Activated CD8-positive, alpha-beta memory T cell treated with anti-CD3 and anti-CD28 coated beads, Interleukin-2, amount 50 U/mL, for 4 hours (primary cell): ENCODE measurements around the gene PRM1.

Experiments used
- DNase-seq: peaks from one replicate; pipeline ENCODE4 v3.0.0-alpha.2; 2020

PRM1 gene

DNA sequence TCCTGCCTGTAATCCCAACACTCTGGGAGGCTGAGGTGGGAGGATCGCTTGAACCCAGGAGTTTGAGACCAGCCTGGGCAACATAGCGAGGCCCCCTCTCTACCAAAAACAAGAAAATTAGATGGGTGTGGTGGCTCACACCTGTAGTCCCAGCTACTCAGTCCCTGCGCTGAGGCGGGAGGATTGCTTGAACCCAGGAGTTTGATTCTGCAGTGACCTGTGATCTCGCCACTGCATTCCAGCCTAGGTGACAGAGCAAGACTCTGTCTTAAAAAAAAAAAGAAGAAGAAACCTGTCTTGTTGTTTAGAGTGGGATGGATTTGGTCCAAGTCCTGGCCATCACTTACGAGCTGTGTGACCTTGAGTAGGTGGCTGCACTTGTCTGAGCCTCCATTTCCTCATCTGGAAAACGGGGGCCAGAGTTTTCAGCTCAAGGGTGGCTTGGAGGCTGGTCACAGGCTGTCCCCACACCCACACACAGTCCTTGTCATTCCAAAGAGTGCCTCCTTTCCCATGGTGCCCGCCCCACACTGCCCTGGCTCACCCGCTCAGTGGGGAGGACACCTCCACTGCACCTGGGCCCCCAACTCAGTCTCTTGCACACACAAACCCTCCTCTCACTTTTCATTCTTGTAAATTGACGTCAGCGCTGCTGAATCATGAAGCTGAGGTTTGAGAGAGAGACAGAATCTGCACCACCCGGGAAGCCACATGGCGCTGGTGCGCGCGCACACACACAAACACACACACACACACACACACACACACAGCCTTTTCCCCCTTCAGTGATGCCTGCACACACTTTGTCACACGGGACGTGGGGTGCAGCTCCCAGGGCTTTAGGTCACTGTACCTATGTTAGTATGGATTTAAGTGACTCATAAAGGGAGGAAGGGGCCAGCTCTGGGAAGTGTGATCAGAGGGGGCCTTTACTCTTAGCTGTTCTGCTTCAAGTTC is 29.3 kb downstream of the PRM1 start:
- peak; percentile 81 for DNase-seq

DNA sequence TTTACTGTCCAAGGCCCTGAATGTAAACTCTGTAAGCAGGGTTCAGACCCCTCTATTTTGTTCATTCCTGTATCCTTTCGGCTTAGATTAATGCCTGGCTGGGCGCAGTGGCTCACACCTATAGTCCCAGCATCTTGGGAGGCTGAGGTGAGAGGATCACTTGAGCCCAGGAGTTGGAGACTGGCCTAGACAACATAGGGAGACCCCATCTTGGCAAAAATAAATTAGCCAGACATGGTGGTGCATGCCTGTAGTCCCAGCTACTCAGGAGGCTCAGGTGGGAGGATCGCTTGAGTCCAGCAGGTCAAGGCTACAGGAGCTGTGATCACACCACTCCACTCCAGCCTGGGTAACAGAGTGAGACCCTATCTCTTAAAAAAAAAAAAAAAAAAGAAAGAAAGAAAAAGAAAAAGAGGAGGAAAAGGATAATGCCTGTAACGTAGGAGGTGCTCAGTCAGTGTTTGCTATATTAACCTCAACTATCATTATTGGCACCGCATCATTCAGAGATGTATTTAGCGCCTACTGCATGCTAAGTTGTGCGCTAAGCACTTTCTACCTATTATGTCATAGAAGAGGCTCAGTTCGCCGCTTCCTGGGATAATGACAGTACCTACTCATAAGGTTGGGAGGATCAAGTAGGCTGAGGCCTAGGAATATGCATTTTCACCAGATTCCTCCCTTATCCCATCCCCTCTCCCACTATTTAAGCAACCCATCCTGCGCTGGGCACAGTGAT is 30.2 kb downstream of the PRM1 start:
- DNase-seq, result no peak

DNA sequence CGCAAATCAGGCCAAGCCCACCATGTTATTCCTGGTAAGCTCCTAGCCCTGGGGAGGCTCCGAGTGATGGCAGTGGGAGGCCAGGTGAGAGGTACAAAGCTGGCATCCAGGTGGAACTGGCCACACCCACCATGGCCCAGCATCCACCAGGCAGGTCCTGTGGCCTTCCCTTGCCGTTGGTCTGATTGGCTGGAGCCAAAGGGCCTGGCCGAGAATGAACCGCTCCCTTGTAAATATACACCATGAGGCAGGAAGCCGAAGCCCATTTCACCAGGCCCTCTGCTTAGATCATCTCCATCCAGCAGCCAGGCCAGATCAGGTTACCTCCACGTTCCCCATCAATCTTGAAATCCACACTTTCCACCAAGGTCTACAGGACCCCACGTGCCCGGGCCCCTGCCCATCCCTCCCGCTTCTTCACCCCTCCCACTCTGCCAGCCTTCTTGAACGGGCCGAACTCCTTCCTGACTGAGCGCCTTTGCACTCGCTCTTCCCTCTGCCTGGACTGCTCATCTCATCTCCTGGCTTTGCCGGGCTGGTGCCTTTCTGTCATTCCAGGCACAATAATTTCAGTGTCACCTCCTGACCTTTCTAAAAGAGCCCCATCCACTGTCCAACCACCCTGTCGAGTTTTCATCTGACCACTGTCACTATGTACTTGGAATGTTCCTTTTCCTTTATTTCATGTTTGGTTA is 30.9 kb downstream of the PRM1 start:
- DNase-seq, result no peak

DNA sequence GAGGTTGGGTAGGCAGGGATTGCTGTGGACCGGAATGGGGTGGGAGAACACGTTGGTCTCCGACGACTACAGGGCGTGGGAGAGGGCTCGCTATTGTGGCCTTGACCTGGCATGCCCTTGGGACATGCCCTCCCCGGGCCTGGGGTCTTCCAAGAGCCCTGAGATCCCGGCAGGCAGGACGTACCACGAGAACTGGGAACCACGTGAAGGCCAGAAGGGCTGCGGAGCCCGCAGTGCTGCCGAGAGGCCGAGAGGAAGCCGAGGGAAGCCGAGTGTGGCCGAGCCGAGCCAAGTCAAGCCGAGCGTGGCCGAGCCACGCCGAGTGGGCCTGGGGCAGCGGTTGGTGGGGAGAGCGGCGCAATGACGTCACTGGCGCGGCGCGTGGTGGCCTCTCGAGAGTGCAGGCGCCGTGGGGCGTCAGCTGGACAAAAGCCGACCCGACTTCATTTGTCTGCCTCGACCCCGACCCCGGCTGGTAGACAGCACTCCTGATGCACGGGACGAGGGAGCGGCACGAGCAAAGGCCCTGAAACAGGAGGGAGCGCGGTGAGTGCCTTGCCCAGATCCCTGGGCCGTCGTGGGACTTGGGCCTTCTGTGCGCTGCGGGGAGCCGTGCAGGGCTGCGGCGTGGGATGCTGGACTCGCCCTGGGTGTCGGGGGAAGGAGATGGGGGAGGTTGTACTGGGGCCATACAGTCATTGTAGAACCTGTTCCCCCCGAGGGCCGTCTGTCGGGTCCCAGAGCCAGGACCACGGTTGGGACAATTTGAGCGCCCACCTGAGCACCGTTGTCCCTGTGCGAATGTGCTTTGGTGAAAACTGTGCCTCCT is 31.7 kb downstream of the PRM1 start:
- no peak for DNase-seq

DNA sequence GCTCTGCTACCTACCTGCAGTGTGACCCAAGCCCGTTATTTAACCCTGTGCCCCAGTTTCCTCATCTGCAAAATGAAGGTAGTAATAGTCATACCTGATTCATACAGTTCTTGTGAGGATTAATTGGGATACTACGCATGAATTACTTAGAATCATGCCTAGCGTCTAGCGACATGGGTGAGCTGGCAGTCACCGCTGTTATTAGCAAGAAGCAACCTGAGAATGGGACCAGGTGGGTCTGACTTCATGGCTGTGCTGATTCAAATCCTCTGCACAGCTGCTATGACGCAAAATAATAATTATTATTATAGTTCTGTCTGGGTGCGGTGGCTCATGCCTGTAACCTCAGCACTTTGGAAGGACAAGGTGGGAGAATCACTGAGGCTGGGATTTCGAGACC is 33.0 kb downstream of the PRM1 start:
- no peak for DNase-seq

DNA sequence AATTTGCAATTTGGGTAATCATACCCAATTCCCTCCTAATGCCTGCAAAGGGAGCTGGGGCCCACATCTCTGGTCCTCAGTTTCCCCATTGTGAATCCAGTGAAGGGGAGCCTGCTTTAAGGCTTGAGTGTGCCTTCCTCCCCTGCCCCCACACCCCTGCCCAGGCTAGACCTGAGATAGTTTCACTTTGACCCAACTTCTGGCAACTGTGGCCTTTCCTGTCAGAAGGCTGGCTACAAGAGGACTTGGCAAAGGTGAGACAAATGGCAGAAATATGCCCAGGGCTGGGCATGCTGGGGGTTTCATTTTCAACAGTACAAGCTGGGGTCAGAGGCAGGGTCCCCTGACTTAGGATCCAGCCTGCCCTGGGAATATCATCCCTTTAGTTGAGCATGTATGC is 35.1 kb downstream of the PRM1 start:
- DNase-seq, result no peak

DNA sequence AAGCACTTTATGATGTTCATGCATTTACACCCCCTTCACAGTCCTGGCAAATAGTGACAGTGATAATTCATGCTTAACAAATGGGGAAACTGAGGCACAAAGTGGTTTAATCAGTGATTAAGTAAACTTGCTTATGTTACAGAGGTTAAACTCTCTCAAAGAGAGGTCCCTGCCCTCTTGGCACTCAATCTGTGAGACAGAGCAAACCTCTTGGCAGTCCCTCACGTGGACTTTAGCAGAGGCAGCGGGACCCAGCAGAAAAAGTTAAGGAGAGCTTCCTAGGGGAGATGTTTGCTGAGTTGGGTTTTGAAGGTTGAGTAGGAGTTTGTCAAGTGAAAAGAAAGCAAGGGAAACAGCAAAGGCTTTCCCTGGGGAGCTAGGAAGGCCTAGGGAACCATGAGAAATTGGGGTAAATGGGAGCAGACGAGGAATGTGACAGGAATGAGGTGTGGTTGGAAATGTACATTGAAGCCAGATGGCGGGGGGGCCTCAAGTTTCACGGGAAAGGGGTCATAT is 35.9 kb downstream of the PRM1 start:
- DNase-seq, result no peak

DNA sequence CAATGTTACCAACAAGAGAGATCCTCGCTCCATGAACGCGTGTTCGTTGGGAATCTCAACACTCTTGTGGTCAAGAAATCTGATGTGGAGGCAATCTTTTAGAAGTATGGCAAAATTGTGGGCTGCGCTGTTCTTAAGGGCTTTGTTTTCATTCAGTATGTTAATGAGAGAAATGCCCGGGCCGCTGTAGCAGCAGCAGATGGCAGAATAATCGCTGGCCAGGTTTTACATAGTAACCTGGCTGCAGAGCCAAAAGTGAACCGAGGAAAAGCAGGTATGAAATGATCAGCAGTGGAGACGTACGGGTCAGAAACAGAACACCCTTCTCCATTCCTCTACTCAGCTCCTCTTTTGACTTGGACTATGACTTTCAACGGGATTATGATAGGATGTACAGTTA is 38.5 kb downstream of the PRM1 start:
- DNase-seq, result no peak

DNA sequence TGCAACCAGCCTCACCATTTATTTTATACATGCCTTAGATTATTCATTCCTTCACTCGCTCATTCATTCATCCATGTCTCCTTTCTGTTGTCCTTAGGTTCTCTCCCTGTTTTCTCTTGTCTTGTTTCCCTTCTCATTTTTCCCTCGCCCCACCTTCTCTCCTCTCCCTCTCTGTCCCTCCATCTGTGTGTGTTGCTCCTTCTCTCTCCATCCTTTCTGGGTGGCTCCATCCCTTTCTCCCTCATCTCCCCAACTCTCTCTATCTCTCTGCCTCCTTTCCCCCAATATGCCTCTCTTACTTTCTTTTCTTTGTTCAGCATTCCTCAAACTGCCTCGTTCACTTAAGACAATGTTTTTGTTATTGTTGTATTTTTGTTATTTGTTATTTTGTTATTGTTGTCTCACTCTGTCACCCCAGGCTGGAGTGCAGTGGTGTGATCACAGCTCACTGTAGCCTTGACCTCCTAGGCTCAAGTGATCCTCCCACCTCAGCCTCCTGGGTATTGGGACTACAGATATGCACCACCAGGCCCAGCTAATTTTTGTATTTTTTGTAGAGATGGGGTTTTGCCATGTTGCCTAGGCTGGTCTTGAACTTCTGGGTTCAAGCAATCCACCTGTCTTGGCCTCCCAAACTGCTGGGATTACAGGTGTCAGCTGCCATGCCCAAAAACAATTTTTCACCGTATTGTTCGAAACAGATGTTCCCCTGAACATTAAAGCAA is 39.5 kb downstream of the PRM1 start:
- DNase-seq, result no peak

DNA sequence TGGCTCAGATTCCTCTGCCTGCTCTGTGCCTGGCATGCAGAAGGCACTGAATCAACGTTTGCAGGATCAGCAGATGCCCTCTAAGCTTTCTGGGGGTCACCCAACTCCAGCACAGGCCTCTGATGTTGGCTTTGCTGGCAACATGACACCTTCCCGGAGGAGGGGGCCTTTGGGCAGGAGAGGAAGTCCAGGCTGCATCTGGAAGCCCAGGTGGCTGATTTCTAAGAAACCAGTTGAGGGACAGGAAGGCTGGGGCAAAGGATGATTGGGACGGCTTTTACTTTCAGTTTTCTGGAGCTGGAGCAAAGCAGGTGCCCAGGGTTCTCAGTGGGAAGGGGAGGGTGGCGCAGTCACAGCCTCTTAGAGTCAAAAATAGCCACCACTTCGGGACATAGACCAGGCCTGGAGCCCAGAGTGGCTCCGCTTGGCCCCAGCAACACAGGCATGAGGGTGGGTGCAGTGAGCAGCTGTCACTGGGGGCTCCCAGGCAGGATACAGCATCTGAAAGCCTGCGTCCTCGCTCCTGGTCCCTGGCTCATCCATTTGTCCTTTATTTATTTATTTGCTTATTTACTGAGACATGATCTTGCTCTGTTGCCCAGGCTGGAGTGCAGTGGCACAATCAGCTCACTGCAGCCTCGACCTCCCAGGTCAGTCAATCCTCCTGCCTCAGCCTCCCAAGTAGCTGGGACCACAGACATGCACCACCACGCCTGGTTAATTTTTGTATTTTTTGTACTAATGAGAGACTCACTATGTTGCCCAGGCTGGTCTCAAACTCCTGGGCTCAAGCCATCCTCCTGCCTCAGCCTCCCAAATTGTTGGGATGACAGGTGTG is 40.3 kb downstream of the PRM1 start:
- no peak for DNase-seq

DNA sequence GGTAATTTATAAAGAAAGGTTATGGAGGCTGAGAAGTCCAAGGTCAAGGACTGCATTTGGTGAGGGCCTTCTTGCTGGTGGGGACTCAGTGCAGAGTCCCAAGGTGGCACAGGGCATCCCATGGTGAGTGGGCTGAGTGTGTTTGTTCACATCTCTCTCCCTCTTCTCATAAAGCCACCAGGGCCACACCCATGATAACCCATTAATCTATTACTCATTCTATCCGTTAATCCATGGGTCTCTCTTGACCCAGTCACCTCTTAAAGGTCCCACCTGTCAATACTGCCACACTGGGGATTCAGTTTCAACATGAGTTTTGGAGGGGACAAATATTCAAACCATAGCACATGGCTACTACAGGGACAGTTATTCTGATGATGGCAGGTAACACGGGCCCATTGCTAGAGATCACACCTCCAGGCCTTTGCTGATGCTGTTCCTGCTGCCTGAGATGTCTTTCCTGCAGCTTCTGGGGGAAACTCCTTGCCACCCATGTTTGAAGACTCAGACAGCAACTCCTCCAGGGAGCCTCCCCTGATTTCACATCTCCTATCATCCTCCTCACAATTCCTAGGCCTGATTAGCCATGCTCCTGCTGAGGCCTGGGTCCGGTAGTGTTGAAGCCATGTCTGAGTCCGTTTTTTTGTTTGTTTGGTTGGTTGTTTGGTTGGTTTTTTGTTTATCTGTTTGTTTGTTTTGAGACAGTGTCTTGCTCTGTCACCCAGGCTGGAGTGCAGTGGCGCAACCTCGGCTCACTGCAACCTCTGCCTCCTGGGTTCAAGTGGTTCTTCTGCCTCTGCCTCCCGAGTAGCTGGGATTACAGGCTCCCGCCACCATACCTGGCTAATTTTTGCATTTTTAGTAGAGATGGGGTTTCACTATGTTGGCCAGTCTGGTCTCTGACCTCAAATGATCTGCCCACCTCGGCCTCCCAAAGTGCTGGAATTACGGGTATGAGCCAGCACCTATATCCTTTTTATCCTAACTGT is 41.2 kb downstream of the PRM1 start:
- DNase-seq, result no peak

DNA sequence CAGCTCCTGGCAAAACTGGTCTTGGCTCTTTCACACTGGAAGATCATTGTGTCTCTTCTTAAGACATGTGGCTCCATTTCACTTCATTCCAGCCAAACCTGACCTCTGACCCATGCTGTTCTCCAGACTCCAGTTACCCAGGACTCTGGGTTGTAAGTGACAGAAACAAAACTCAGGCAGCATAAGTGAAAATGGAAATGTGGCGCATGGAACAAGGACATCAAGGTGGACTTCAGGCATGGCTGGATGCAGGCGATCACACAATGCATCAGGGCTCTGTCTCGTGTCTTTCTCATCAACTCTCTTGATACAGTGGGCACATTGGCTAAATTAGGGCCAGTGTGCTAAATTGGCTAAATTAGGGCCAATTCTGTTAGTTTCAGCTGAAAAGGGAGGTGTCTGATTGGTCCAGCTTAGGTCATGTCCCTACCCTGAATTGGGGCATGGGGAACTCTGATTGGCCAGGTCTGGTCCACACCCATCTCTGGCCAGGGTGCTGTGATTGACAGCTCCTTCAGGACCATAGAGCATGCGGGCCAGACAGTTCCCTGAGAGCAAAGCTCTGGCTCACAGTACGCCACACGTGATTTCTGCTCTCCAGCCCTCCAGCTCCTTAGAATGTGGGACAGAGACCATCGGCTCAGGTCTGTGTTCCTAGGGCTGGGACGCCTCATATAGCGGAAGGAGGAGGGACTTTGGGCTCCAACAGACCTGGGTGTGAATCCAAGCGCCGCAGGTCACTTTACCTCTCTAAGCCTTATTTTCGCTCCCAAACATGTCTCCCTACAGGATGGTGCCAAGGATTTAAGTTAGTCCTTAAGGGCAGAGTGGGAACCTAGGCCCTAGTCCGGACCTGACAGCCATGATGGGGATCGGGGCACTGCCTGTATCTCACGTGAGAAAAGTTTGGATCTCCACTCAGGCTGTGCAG is 42.6 kb downstream of the PRM1 start:
- DNase-seq, result no peak

DNA sequence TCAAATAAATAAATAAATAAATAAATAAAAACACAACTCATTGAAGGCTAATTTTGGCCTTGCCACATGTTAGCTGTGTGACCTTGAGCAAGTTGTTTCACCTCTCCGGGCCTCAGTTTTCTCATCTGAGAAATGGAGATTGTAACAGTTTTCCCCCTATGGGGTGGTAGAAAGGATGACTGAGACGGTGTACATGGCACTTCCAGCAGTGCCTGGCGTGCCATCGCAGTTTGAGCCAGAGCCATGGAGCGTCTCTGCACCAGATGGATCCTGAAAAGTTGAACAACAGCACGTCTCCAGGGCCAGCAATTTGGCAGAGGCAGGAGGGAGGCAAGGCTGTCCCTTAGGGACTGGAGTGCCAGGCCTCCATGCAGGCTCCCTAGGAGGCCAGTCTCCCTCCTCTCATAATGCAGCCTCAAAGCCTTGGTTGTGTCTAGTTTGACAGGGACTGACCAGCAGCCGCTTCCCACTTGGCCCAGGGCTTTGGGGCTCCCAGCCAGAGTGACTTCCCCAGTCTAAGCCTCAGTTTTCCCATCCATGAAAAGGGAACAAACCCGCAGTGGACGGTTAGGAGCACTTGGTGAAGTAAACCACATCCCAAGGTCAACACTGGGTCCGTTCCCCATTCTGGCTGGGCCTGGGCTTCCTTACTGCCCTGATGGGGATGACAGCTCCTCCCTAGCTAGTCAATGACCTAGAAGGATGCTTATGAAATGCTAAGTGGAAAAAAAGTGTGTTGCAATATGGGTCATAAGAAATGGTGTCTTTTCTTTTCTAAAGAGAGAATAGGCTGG is 44.5 kb downstream of the PRM1 start:
- no peak for DNase-seq

DNA sequence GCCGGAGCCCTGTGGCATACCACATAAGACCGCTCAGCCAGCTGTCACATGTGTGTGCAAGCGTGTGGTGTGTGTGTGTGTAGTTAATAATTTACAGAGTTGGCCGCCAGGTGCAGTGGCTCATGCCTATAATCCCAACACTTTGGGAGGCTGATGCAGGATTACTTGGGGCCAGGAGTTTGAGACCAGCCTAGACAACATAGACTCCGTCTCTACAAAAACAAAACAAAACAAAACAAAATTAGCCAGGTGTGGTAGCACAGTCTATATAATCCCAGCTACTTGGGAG is 45.5 kb downstream of the PRM1 start:
- no peak for DNase-seq

DNA sequence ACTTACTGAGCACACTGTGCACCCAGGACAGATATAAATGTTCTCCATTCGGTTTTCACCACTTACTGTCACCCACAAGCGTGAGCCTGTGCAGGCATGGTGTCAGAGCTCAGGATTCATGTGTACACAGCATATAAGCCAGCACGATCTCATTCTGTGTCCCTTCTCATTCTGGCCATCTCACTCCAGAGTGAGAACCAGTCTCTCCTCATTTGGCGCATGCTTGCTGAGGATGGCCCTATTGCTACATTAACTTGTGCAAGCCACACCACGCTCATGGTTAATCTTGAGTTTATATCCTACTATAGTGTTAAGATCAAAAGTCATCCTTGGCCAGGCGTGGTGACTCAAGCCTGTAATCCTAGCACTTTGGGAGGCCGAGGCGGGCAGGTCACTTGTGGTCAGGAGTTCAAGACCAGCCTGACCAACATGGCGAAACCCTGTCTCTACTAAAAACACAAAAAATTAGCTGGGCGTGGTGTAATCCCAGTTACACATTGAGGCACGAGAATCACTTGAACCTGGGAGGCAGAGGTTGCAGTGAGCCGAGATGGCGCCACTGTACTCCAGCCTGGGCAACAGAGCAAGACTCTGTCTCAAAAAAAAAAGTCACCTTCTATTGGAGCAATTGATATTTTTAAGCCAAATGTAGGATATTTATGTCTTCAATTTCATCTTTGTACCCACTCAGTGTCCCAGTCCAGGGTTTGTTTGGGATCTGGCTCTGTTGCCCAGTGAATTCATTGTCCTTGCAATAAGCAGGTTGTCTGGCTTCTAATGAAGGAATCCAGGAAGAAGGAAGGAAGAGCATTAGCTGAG is 46.0 kb downstream of the PRM1 start:
- DNase-seq, result no peak

DNA sequence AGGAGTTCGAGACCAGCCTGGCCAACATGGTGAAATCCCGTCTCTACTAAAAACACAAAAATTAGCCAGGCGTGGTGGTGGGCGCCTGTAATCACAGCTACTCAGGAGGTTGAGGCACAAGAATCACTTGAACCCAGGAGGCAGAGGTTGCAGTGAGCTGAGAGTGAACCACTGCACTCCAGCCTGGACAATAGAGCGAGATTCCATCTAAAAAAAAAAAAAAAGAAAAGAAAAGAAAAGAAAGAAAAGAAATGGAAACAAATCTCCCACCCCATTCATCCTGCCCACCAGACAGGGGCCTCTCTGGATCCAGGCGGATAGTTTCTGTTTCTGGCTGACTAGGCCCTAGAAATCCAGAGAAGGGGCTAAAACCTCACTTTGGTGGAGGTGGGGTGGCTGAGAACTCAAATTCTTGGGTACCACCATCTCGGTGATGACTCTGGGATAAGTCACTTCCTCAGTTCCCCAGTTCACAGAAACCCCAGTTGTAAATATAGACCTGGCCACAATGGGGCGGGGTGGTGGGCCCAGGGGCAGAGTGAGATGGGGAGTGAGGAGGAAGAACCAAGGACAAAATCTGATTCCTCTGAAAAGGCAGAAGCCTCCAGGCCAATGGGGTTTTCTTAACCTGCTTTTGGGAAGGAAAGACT is 47.3 kb downstream of the PRM1 start:
- peak; percentile 75 for DNase-seq
